ENCODE results near the gene GID8.

GID8 gene

GRCh38 chr20:62925076-62925419 is 12.9 kb upstream of the GID8 start:
- peaks cover 80% of the 10 kb centered on the region for H3K4me1 Mint-ChIP-seq
- ATAC-seq = no peak
- H3K4me3 Mint-ChIP-seq = peak overlapping the region; percentile 85 to 91
- peak overlapping the region; percentile 93 to 97 for H3K27ac Mint-ChIP-seq
- no peaks in the 10 kb centered on the region for H3K9me3 Mint-ChIP-seq
- no peak for DNase-seq
- H3K27me3 Mint-ChIP-seq = no peaks in the 10 kb centered on the region

DNA sequence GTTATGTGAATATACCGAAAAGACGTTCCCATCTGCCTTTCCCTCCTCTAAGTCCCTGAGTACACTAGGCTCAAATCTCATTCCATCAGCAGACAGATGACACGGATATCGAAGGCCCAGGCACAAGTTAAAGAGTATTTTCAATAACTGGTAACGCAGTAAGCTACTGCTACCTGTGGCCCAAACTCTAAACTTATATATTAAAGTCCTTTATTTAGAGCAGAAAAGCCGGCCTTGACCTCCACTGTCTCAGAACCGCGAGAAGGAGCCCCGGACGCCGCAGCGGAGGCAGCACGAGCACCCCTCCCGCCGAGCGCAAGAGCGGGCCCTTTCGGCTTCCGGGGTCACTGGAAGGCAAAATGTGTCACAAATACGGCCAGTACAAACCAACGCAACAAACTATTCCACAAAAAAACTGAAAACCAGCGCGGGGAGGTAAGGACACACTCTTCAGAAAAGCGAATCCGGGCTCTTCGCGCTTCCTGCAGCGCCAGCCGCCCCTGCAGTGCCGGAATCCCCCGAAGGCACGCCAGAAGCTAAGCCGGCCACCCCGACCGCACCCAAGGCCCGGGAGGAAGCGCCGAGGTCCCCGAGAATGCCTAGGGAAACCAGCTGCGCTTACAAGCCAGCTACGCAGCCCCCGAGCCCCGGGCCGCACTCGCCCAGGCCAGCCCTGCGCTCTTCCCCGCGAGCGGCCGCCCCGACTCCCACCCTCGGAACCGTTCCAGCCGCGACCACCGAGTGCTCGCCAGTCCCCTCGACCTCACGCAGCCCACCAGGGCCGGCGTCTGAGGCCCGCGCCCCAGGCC is 12.3 kb upstream of the GID8 start:
- peak; percentile 53 for ATAC-seq
- peak overlapping the region; percentile 85 to 91 for H3K4me3 Mint-ChIP-seq

GRCh38 chr20:62926229-62927127 is 11.5 kb upstream of the GID8 start, which contains the start of gene DIDO1:
TSS of gene DIDO1 (minus strand) at chr20:62926505.
- Mint-ChIP-seq H3K4me1 (peaks cover 80% of the 10 kb centered on the region), H3K4me3 (peak within 1 kb of the TSS; percentile 91 to 94), H3K9me3 (no peaks in the 10 kb centered on the region), H3K27me3 (no peaks in the 10 kb centered on the region), H3K27ac (peak within 1 kb of the TSS; percentile 93 to 97)
- peak; percentile 92 to 93 for DNase-seq
- peak; percentile 88 for ATAC-seq

More for the DNA sequence above, 12.3 kb upstream of the GID8 start:
- peaks cover 80% of the 10 kb centered on the region for H3K4me1 Mint-ChIP-seq
- no peaks in the 10 kb centered on the region for H3K9me3 Mint-ChIP-seq
- H3K27ac Mint-ChIP-seq = peak overlapping the region; percentile 93 to 97
- peak; percentile 67 to 76 for DNase-seq
- H3K27me3 Mint-ChIP-seq = no peaks in the 10 kb centered on the region

- Mint-ChIP-seq H3K9me3 (no peaks in the 10 kb centered on the region), H3K4me3 (peak overlapping the region; percentile 89 to 94), H3K27me3 (no peaks in the 10 kb centered on the region), H3K27ac (peak overlapping the region in 1 of 2 donors; percentile 97), H3K4me1 (peaks cover 84% of the 10 kb centered on the region)
- ATAC-seq (no peak), DNase-seq (no peak)
These were observed 10.7 kb upstream of the GID8 start for GRCh38 chr20:62927128-62927705.

DNA sequence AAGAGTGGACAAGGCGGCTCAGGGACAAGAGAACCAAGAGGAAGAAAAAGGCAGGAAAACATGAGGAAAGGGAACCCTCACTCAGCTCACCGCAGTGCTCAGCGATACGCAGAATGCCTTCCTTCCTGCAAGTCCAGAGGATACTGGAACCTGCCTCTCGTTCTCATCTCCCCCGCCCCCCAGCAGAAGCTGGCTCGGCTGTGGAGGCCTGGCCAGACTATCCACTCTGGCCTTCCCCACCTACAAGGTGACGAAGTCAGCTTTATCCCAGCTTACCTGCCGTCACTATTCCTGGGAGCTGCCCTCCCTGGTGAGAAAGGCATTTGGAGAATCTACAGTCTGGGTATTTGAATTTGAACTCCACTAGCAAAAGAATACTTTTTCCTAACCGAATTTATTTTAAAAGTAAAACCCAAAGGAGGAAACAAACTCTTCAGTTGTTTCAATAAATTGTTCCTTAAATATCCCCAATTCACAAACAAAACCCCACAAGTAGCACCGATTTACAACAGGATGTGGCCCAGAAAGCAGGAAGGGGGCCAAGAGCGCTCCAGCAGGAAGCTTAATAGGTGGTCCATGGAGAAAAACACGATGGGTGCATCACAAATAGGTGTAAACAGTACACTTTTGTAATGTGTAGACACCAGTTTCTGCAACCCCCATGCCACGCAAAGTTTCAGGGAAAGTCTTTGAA is 9.6 kb upstream of the GID8 start:
- Mint-ChIP-seq H3K4me3 (peak overlapping the region; percentile 91 to 93), H3K9me3 (no peaks in the 10 kb centered on the region), H3K27ac (peak overlapping the region; percentile 86 to 92), H3K4me1 (peaks cover 74% of the 10 kb centered on the region), H3K27me3 (no peaks in the 10 kb centered on the region)
- no peak for DNase-seq
- ATAC-seq = no peak

DNA sequence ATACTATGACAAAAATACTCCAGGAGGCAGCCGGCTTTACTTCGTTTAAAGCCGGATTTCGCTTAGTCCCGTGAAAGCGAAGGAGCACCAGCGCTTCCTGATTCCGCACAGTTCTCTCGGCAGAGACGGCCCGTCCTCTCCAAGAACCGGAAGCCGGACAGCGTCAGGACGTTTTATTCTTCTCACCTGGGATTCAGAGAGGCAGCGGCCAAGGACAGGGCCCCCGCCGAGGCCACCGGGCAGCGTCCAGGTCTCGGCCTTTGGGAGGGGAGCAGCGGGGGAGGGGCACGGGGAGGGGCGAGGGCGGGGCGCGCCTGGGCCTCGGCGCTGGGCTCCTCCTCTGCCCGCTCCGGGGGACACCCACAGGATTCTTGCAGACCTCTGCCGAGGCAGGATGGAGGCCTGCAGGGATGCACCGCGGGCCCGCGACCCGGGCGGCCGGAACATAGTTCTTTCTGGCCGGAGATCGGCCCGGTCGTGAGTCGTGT is 8.9 kb upstream of the GID8 start:
- Mint-ChIP-seq H3K9me3 (no peaks in the 10 kb centered on the region), H3K4me3 (peak overlapping the region; percentile 91 to 93), H3K27ac (peak overlapping the region; percentile 86 to 92), H3K27me3 (no peaks in the 10 kb centered on the region), H3K4me1 (peaks cover 69% of the 10 kb centered on the region)
- DNase-seq = peak; percentile 43 to 53
- peak; percentile 27 for ATAC-seq

- Mint-ChIP-seq H3K9me3 (no peaks in the 10 kb centered on the region), H3K27ac (no peak overlapping the region), H3K4me3 (no peak overlapping the region), H3K4me1 (peaks cover 59% of the 10 kb centered on the region), H3K27me3 (no peaks in the 10 kb centered on the region)
- no peak for DNase-seq
- no peak for ATAC-seq
These were observed 6.5 kb upstream of the GID8 start for GRCh38 chr20:62931464-62931863.

- Mint-ChIP-seq H3K27me3 (no peaks in the 10 kb centered on the region), H3K4me3 (no peak overlapping the region), H3K9me3 (no peaks in the 10 kb centered on the region), H3K27ac (no peak overlapping the region), H3K4me1 (peaks cover 41% of the 10 kb centered on the region)
- no peak for DNase-seq
- ATAC-seq = no peak
These were observed 4.0 kb upstream of the GID8 start for GRCh38 chr20:62933966-62934365.

DNA sequence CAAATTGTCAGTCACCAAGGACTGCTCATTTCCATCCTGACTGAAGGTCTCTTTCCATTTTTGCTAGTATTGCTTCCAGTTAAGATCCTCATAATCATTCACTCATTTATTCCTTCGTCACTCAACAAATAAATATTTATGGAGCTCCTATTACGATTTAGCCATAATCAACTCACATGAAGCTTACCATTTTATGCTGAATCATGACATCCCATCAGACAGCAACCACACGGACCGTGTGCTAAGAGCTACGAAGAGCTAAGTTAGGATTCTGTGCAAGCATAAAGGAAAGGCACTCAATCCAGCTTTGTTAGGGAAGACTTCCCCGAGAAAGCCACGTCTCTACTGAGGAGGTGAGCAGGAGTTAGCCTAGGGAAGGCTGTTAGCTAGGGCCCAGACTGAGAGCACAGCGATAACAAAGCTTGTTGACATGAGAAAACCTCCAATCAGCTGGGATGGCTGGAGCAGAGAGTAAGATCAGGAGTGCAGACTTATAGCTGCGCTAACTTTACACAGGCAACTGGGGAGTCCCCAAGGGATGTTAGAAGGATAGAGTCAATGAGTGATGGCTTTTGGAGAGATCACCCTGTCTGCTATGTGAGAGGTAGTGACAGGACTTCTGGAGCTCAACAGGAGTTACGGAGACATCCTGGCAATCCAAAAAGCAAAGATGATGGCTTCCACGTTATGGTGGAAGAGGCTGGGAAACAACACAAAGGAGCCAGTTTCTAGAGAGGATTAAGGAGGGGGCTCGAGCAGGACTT is 2.6 kb upstream of the GID8 start:
- H3K4me3 Mint-ChIP-seq = no peak overlapping the region
- no peak for DNase-seq
- H3K27ac Mint-ChIP-seq = no peak overlapping the region
- H3K9me3 Mint-ChIP-seq = no peaks in the 10 kb centered on the region
- peaks cover 41% of the 10 kb centered on the region for H3K4me1 Mint-ChIP-seq
- ATAC-seq = no peak
- H3K27me3 Mint-ChIP-seq = no peaks in the 10 kb centered on the region

DNA sequence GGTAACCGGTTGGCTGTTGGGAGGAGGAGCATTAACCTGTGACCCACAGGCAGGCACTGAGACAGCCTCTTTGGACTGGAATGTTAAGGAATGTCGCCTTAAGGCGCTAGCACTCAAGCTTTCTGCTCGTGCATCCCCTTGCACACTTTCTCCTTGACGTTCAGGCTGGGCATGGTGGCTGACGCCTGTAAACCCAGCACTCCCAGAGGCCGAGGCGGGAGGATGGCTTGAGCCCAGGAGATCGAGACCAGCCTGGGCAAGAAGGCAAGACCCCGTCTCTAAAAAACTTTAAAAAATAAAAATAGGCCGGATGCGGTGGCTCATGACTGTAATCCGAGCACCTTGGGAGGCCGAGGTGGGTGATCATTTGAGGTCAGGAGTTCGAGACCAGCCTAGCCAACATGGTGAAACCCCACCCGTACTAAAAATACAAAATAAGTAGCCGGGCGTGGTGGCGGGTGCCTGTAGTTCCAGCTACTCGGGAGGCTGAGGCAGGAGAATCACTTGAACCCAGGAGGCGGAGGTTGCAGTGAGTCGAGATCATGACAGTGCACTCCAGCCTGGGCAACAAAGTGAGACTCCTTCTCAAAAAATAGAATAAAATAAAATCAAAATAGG is 1.9 kb upstream of the GID8 start:
- H3K9me3 Mint-ChIP-seq = no peaks in the 10 kb centered on the region
- H3K4me3 Mint-ChIP-seq = no peak overlapping the region
- H3K4me1 Mint-ChIP-seq = peaks cover 41% of the 10 kb centered on the region
- ATAC-seq (no peak), DNase-seq (no peak)
- H3K27me3 Mint-ChIP-seq = no peaks in the 10 kb centered on the region
- H3K27ac Mint-ChIP-seq = no peak overlapping the region

GRCh38 chr20:62937268-62938104 is 461 bp upstream of the GID8 start:
- ATAC-seq (peak; percentile 94), DNase-seq (peak; percentile 96 to 98)
- H3K27ac Mint-ChIP-seq = peak overlapping the region; percentile 99
- peaks cover 42% of the 10 kb centered on the region for H3K4me1 Mint-ChIP-seq
- no peaks in the 10 kb centered on the region for H3K27me3 Mint-ChIP-seq
- no peak overlapping the region for H3K4me3 Mint-ChIP-seq
- no peaks in the 10 kb centered on the region for H3K9me3 Mint-ChIP-seq

DNA sequence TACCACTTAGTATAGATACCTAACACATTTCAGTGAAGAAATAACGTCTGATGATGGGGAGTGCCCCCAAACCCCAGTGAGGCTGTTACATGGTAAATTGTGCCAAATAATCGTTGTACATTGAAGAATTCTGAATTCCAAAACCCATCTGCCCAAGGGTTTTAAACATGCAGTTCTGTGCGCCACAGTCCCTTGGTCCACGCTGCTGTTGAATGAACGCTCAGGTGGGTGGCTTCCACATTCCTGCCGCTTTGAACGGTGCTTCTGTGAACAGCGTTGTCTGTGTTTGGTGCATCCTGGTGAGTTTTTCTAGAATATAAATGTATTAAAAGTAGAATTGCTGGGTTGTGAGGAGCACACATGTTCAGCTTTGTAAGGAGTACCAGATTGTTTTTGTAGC is 2.9 kb downstream of the GID8 start:
- Mint-ChIP-seq H3K4me3 (peak overlapping the region in 1 of 2 donors; percentile 9), H3K27ac (no peak overlapping the region), H3K4me1 (peaks cover 43% of the 10 kb centered on the region), H3K9me3 (no peaks in the 10 kb centered on the region), H3K27me3 (no peaks in the 10 kb centered on the region)
- ATAC-seq (no peak), DNase-seq (no peak)

GRCh38 chr20:62941792-62942191 is 3.8 kb downstream of the GID8 start:
- peaks cover 43% of the 10 kb centered on the region for H3K4me1 Mint-ChIP-seq
- no peaks in the 10 kb centered on the region for H3K9me3 Mint-ChIP-seq
- ATAC-seq (no peak), DNase-seq (no peak)
- no peak overlapping the region for H3K4me3 Mint-ChIP-seq
- H3K27me3 Mint-ChIP-seq = no peaks in the 10 kb centered on the region
- peak overlapping the region; percentile 43 to 52 for H3K27ac Mint-ChIP-seq
